ENCODE measurements around the gene INHBA.

The INHBA gene

DNA sequence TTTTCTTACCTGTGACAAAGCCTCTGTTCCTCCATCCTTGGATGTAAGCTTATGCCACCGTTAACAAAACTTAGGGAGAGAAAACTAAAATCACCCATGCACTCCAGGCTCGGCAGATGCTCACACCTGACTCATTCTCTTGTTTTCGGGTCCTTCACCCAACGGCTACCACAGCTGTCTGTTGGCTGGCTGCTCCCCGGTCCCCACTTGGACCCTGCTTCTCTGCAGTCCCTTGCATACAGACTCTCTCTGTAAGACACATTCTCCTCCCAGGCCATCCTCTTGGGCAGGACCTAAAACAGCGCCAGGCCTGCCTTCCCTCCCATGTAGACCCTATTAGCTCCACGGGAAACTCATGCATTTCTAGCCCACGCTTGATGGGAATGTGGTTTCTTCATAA lies 12.1 kb upstream of the INHBA start:
- in situ Hi-C loops (cut with HindIII; ENCODE audit: low sequenced_read_pairs): loop anchor here (25.0 kb wide), 1 partner anchor 678 kb away; no protein-coding TSS in a partner anchor

DNA sequence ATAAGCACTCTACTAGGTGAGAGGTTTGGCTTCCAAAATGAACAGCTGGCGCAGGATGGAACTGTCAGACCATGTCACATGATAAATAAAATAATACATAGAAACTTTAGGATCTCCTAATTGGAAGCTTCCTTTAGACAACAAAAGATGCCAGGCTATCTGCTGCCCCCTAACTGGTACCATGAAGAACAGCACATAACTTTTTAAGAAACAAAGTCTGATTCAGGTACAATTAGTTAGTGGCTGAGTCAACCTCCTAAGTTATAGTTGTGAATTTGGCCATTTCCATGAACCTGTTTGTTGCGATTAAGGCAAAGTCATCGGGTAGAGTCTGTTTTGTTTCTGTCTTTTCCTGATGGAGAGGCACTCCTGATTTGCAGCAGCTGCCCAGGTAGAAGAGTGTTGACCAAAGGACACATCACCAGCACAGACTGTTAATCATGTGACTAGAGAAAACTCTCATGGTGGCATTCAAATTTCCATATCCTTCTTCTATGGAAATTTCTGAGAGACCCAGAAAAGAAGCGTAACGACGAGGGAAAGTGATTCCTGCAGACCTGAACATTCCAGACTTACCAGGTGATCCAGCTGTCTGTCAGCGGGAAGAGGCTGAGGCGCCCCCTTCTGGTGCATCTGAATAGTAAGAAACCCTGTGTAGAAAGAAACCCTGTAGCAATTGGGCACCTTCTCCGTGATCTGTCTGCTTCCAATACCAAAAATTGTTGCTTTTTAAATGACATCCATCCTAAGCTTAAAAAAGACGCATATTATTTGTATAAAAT lies 8.6 kb upstream of the INHBA start:
- in situ Hi-C loops (cut with HindIII; ENCODE audit: low sequenced_read_pairs): loop anchor here (25.0 kb wide), 1 partner anchor 674 kb away; no protein-coding TSS in a partner anchor

DNA sequence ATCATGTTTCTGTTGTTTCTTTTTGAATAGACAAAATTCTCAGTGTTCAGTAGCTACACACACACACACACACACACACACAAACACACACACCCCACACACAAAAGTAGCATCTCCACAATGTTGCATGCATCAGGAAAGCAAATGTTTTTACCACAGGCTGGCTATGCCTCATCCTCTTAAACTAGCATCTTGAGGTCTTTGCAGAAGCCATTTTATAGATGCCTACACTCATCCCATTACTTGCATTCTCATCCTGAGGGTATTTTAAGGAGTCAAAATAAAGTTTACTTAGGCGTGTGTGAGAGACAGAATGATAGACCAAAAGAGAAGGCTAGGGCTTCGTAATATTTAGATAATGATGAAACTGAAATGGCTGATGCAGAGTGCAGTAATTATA lies 7.9 kb upstream of the INHBA start:
- in situ Hi-C loops (cut with HindIII; ENCODE audit: low sequenced_read_pairs): loop anchor here (25.0 kb wide), 1 partner anchor 674 kb away; no protein-coding TSS in a partner anchor

DNA sequence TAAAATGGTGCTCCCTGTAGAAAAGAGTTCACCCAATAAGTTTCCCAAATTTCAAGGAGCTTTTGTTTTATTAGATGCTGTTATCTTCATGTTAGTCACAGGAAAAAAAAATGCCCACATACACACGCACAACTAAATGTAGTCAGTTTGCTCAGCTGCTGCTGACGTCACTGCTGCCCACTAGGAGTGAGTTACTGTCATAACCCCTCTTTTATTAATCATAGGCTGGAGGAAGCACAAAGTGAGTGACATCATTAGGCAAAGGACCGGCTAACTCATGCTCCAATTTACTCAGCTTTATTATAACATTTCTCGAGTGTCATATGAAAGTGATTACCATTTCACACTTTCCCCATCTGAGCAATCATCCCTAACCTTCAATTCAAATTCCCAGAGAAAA lies 6.7 kb upstream of the INHBA start:
- in situ Hi-C loops (cut with HindIII; ENCODE audit: low sequenced_read_pairs): loop anchor here (25.0 kb wide), 1 partner anchor 672 kb away; no protein-coding TSS in a partner anchor

DNA sequence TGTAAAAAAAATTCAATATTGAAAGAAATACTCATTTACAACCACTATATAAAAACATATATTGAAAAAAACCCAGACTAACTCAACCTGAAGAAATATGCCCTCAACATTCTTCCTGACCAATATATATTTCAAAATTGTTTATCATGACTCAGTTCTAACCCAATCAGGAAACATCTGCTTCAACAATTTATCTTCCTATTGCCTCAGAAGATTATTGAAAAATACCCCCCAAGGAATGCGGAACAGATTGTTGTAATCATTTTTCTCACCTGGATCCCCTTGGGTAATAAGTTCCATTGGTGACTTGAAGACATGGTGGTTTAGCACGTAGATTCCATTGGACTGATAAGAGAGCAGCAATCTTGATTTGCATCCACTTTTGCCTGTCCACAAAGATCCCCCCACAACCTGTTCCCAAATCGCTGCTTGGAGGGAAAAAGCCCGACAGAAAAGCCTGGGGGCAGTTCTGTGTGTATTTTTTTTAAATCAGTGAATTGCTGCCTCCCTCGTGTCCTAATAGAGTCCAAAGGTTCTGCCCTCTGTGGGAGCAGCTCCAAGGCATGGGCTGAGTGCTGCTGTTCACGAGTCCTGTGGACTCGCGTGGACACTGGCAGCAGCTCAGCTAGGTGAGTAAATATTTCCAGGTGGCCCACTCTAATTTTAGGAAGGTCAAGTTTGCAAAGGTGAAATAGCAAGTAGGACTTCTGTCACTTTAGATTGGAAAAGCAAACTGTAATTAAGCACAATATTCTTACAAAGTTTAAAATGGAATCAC lies 5.9 kb upstream of the INHBA start:
- in situ Hi-C loops (cut with HindIII; ENCODE audit: low sequenced_read_pairs): loop anchor here (25.0 kb wide), 1 partner anchor 671 kb away; no protein-coding TSS in a partner anchor

DNA sequence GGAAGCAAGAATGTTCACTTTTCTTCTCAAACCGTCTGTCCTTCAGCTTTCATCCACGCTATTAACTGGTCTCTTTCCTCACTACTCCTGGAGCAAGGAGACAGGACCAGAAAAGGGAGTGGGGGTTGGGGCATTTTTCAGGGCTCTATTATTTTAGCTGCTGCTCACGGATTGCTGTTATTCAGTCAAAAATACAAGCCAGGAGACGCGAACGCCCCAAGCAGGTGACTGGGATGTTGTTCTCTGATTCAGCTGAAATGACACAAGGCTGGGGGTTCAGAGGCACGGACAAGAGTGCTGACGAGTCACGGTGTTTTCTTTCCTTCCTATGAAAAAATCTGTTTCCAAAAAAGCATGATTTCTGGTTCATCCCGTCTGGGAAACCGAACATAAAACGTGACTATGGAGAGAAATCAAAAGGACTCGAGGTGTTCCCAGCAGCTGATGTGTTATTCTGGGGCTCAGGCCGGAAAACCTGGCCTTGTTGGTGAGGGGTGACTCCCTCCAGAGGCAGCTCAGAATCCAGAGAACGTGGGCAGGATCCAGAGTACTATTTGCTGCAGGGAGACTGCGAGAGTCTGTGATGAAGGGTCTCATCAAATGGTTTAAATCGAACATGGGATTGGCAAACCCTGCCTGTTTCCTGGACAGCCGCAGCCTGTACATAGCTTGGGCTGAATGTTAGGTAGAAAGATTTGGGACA lies 3.5 kb upstream of the INHBA start:
- in situ Hi-C loops (cut with HindIII; ENCODE audit: low sequenced_read_pairs): loop anchor here (25.0 kb wide), 1 partner anchor 669 kb away; no protein-coding TSS in a partner anchor

DNA sequence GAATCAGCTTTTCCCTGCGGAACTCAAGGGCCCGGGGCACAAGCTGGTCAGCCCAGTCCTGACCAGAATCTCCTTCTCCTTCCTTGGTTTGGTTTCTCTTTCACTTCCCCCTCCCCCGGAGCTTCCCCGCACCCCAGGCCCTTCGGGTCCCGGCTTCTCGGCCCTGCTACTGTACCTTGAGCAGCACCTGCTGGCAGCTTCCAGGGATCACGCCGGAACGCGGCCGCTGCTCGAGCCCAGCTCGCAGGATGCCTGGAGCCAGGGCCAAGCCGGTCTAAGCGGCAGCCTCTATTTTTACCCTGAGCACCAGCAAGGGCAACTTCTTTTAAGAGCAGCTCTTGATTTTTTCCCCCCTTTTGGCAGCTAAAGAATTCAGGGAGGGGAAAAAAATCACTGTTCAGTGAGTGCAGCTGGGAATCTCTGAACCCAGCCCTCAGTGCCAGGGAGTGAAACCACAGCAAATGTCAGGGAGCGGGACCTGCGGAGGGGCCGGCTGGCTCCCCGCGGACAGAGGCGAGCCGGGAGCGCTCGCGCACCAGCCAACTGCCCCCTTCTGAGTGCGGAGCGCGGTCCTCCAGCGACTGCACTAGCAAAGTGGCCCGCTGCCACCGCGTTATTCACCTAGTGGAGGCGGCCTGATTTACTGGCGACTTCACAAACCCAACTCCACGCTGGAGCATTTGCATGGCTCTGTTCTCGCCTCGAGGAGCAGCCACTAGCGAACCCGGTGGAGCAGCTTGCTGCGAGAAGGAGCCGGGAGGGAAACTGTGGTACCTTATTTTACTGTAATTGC lies 2.4 kb upstream of the INHBA start:
- in situ Hi-C loops (cut with HindIII; ENCODE audit: low sequenced_read_pairs): loop anchor here (25.0 kb wide), 1 partner anchor 668 kb away; no protein-coding TSS in a partner anchor

DNA sequence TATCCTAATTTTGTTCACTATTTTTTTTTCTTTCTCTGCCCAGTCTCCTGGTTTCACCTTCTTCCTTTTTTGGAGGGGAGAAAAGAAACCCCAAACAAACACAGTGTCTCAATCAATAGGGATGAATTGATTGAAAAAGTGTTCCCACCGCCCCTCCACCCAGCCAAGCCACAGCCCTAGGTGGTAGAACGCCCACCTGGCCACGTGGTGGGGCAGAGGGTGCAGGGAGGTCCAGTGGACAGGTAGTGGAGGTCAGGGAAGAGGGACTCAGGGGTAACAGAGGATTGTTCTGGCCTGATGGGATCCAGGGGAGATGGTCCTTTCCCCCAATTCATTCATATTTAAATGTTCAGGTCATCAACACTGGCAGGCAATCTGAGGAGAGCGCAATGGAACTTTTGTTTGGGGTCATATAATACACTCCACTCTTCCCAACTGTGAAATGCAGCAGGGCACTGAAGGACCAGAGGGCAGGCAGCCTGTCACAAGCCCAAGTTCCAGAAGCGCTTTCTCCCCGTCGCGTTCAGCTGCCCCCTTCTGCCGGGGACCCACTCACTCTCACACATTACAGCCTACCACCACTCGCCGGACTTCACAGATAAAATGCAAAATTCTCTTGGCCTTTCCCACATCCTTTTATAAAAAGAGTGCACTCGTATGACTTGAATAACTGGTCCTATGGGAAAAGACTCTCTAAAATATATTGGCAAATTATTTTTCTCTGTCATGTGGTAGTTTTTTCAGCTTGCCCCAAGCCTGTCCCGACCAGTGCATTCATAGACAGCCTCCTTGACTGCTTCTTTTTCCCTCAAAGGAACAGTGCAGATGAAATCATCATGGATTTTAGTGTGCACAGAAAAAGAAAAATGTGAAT lies 1.6 kb downstream of the INHBA start:
- in situ Hi-C loops (cut with HindIII; ENCODE audit: low sequenced_read_pairs): loop anchor here (25.0 kb wide), 1 partner anchor 664 kb away; no protein-coding TSS in a partner anchor

DNA sequence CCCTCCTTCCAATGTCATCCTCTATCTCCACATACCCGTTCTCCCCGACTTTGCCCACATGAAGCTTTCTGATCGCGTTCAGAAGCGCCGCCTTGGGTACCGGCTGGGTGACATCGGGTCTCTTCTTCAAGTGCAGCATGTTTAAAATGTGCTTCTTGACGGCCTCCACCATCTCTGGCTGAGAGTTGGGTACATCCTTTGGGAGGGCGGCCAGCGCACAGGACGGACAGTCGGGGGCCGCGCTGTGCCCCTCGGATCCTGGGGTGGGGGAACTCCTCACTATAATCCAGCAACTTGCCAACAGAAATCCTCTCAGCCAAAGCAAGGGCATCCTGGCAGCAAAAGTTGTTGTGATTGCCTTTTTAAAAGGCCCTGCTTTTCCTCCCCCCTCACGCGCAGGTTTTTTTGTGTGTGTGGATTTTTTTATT lies 2.8 kb downstream of the INHBA start:
- in situ Hi-C loops (cut with HindIII; ENCODE audit: low sequenced_read_pairs): loop anchor here (25.0 kb wide), 1 partner anchor 663 kb away; no protein-coding TSS in a partner anchor

DNA sequence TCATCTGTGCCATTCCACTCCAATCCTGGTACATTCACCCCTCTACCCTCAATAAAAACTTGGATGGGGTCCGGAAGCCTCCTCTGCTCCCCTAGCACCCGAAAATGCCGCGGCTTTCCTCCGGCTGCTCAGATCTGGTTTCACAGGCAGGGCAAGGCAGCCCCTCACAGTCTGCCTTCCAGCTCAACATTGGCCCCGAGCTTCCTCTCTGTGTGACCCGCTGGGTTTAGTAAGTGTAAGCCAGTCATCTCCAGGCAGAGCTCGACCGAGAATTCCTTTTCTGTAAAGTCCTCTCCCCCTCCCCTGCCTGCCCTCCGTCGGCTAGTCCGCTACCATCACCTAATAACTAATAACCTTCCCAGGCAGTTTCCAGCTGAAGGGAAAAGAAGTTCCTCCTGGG lies 3.4 kb downstream of the INHBA start:
- in situ Hi-C loops (cut with HindIII; ENCODE audit: low sequenced_read_pairs): no loop called here

DNA sequence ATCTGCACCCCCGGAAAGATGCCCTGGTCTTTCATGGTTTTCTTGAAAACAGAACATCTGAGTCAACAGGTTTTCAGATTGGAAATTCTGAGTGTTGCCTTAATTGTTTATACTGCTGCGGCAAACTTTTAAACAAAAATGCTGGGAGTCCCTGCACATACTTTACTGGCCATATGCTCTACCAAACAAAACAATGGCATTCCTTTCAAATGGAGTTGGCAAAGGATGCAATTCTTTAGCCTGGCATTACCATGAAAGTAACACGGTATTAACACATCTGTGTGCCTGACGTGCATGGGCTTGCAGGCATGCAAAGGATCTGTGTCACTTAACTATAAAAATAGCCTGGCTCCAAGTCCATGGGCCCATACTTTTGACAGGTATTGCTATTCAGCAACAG lies 4.2 kb downstream of the INHBA start:
- in situ Hi-C loops (cut with HindIII; ENCODE audit: low sequenced_read_pairs): no loop called here

DNA sequence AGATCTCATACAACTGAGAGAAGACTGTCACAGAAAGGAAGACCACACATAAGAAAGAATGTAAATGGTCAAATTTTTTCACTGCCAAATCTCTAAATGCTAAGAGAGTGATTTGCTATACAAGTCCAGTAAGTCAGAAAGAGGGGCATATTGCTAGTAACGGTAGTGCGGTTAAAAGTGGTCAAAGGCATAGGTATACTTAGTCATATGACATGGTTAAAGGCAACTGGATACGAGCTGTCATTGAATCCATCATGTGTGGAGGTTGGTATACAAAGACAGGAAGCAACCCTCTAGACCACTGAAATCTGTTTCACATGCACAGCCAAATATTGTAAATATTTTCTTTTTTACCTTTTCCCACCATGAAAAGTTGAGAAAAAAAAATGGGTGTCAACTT lies 4.8 kb downstream of the INHBA start:
- in situ Hi-C loops (cut with HindIII; ENCODE audit: low sequenced_read_pairs): no loop called here

DNA sequence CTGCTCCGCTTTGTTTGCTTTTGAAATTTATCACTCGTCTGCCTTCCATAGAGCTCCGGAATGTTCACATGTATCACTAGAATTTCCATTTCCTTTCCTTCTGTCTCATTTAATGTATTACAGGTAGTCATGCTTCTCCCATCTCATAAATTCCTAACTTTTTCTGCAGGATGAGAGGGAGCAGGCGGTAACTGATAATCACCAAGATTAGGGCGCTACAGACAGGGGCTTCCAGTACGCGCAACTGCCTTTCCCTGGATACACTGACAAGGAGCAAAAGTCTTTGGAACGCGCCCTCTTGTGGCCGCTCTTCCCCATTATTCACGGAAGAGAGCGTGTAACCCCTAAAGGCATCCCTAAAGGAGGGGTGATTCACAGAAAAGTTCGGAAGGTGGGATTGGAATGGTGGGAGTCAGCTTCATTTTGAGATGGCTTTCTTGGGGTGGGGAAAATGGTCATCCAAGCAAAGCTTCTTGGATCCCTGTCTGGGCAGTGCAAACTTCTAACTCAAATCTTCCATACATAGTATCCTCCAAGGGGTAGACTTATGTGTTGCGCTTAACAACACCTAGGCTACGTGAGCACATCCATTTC lies 6.5 kb downstream of the INHBA start:
- in situ Hi-C loops (cut with HindIII; ENCODE audit: low sequenced_read_pairs): no loop called here

DNA sequence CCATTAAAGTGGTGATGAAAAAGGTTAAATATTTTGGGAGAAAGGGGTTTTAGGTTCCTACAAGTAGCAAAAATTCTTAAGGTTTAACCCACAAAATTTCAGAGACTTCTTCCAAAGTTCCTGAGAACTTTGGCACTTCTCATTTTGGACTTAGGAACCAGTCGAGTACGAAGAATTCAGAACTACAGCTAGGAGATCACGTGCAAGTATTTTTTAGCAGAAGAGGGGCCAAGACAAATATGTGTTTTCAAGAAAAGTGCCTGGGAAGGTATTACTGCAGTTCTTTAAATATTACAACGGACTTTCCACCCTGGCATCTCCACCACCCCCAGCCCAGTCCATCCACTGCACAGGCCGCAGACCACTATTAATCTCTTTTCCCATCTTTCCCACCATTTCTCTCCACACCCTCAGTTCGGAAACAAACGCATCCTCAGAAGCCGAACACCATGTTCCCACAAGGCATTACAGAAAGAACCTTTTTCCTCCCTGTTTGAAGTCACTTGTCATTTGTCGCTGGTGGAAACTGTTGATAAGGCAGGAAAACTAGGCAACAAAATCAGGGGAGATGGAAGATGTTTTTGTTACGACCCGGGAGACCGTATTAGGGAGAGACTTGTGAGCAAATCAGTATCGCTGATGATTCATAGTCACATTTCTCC lies 7.1 kb downstream of the INHBA start:
- in situ Hi-C loops (cut with HindIII; ENCODE audit: low sequenced_read_pairs): no loop called here

DNA sequence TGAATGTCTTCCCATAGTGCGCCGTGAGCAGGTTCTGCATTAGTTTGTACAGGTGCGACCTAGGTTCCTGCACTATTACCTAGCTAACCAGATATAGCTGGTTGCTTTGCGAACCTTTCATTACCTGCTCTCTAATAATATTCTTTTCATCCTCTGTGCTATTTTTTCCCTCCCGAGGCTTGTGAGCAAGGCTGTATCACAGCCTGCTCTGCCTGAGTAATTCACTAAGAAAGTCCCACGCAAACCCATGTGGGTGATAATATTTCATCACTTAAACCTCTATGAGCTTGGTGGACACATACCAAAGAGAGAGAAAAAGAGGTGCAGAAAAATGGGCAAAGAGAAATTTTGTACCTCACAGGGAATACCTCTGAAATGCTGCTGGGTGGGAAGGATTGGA lies 8.4 kb downstream of the INHBA start:
- in situ Hi-C loops (cut with HindIII; ENCODE audit: low sequenced_read_pairs): no loop called here

DNA sequence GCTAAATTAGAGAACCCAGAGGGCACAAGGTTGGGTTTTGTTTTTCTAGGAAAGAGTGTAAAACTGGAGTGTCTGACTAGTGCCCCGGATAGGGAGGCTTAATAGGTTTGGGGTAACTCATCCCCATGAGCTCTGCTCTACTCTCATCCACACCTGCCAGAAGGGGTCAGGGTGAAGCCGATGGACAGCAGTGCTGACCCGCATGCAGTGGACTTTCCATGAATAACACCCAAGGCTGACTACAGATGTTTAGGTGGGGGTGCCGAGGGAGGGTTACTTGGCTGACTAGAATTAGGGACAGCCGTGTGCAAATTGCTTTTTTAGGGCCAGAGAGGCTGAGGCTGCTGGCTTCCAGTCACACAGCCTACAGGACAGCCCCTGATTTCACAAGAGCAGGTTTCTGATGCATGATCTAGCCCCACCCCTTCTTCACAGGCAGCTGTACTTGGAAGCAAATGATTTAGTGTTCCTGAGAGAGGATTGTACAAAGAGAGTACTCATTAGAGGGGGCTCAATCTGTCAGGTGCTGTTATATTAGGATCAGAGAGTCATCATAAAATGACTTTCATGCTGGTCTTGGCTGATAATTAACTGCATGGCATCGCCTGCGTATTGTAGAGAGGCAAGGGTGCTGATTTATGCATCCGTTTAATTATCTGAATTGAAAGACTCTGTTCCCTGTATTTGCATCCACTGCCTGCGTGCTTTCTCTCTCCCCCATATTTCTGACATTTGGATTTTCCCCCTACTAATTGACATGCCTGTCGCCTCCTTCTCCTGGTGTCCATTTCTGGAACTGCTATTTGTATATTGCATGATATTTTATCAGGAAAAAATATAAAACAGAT lies 9.5 kb downstream of the INHBA start:
- in situ Hi-C loops (cut with HindIII; ENCODE audit: low sequenced_read_pairs): no loop called here

DNA sequence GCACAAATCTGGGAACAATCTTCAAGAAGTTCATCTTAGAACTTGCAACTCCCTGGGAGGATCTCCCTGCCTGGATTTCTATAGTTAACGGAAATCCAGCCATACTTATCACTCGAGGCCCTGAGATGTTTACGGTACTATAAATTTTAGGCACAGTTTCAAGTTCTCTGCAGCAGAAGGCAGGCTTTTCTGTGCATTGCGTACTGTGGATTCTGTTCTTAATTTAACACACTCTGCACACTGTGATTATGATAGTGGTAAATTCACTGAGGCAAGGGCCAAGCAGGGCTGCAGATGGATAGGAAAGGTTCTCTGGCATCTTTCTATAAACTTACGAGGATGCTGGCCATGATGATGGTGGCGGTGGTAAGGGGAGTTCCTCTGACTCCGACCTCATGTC lies 10.6 kb downstream of the INHBA start:
- in situ Hi-C loops (cut with HindIII; ENCODE audit: low sequenced_read_pairs): no loop called here
